ELR (cell line): Measurements from ENCODE around the gene AKAP10.
"Not testable (repeated sequence)": the region's sequence is repeated elsewhere in the genome, so short reads cannot be mapped to it uniquely, and the experiment has no call there.

Experiments
- DNase-seq: peaks from one replicate; pipeline ENCODE4 v3.0.0-alpha.2; 2015; ENCODE audit warnings: low read depth

AKAP10 gene

DNA sequence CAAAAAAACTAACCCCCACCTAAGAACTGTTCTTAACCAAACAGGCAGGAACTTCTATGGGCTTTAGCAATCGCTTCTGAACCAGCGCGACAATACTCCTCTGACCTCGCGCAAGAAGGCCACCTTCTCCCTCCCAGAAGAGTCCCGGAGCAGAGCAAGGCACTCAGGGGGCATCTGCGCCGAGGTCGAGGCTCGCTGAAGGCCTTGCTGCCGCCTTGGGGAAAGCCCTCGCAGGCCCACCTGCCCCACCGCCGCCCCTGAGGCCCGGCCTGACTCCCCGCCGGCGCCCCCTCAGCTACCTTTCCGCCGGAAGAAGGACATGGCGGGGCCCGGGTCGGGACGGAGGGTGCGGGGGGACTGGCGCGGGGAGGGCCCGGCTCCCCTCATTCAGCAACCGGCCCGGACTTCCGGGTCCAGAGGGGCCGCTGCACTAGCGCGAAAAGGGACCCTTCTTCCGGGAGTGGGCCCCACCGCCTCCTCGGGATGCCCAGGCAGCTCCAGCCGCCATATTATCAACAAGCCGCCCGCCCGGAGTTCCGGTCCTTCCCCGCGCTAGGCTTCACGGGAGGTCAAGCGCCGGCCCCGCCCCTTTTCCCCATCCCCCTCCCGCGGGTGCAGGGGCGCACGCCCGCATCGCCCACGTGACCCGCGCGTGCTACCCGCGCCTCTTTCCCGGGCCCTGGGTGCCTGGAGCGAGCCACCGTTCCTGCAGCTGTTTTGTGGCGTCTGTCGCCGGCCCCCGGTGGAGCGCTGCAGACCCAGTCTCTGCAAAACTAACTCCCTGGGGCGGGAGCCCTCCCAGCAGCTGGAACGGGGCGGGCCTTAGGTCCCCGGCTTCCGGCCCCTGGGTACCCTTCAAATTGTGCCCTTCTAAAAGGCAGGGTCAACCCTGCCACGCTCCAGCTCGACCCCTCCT lies at the start of gene AKAP10:
Gene AKAP10 (minus strand): TSS at position 536 of the 916 bp plus-strand sequence. CDS start 149 bp downstream, at position 387.
- DNase-seq: peak; percentile 92

GRCh38 chr17:20026960-20027359 lies 49.3 kb upstream of the AKAP10 start:
- DNase-seq: no peak

DNA sequence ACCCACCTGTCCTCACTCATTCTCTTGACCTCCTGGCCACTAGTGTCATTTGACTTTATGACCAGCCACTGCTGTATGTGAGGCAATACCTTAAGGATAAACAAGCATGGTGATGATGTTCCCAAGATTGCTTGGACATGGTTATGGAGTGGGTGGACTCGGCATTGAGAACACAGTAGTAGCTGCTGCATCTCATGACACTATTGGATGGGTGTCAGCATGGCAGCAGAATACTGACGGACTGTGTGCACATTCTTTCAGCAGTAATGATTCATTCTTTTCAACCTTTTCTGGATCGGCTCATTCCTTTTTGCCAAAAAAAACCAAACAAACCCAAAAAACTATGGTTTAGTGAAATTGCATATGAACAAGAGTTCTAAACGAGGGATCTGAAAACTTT lies 45.1 kb upstream of the AKAP10 start:
- no peak for DNase-seq

DNA sequence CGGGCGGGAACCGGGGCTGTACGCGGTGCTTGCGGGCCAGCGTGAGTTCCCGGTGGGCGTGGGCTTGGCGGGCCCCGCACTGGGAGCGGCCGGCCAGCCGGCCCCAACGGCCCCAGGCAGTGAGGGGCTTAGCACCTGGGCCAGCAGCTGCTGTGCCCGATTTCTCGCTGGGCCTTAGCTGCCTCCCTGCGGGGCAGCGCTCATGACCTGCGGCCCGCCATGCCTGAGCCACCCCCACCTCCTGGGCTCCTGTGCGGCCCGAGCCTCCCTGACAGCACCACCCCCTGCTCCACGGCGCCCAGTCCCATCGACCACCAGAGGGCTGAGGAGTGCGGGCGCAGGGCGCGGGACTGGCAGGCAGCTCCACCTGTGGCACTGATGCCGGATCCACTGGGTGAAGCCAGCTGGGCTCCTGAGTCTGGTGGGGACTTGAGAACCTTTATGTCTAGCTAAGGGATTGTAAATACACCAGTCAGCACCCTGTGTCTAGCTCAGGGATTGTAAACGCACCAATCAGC lies 38.9 kb upstream of the AKAP10 start:
- not testable (repeated sequence) for DNase-seq

- DNase-seq: no peak
These were observed 34.4 kb upstream of the AKAP10 start for GRCh38 chr17:20012017-20012536.

DNA sequence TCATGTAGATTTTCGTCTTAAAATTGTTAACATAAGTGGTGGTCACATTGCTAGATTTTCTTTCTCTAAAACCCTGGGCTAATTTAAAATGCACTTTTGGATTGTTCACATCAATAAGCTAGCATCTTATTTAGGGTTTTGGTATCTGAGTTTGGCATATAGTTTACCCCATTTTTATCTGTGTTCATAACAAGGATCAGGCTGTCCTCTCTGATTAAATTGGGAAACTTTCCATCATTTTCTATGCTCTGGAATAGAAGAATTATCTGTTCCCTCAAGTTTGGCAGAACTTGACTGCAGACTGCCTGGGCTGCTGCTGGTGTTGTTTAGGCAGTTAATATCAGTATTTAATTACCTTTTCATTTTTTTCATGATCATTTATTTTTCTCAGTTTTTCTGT lies 33.3 kb upstream of the AKAP10 start:
- no peak for DNase-seq

- DNase-seq: peak; percentile 71
These were observed 32.7 kb upstream of the AKAP10 start for GRCh38 chr17:20010099-20010863.

GRCh38 chr17:20009302-20010098 lies 31.9 kb upstream of the AKAP10 start, which contains the start of gene SPECC1:
SPECC1 (plus strand) TSS chr17:20009359; CDS start chr17:20096652, 87,293 bp downstream.
- DNase-seq: peak; percentile 72

- DNase-seq: no peak
These were observed 31.3 kb upstream of the AKAP10 start for GRCh38 chr17:20009052-20009301.

- DNase-seq: peak; percentile 55
These were observed 30.8 kb upstream of the AKAP10 start for GRCh38 chr17:20008242-20009051.

GRCh38 chr17:19996502-19996901 lies 18.9 kb upstream of the AKAP10 start:
- no peak for DNase-seq

DNA sequence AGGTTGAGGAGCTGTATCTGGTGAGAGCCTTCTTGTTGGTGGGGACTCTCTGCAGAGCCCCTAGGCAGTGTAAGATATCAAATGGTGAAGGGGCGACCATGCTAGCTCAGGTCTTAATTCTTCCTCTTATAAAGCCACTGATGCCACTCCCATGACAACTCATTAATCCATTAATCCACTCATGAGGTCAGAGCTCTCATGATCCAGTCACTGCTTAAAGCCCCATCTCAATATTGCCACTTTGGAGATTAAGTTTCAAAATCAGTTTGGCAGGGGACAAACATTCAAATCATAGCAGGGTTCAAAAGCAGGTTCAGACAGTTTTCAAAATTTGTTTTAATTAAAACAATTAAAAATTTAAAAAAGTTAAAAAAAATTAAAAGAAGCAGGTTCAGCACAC lies 18.5 kb upstream of the AKAP10 start:
- DNase-seq: no peak

GRCh38 chr17:19992803-19993713 lies 15.4 kb upstream of the AKAP10 start:
- DNase-seq: peak; percentile 90

- no peak for DNase-seq
These were observed 13.7 kb upstream of the AKAP10 start for GRCh38 chr17:19991252-19991885.

DNA sequence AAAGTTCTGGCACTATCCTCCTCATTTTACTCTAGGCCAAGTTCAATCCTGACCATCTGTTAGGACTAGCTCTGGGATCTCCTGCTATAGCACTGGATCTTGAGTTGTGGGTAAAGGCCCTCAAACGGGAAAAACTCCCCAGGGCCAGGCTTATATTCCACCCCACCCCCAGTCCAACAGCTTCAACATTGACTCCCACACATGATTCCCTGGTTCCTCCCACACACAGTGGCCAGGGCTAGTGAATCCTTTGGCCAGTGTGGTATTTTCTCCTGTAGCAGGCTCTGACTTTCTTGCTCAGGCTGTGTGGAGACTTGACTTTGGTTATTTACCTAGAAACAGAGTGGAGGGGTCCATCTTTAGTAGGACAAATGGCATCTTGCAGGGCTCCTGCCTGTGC lies 10.3 kb upstream of the AKAP10 start:
- DNase-seq: no peak

DNA sequence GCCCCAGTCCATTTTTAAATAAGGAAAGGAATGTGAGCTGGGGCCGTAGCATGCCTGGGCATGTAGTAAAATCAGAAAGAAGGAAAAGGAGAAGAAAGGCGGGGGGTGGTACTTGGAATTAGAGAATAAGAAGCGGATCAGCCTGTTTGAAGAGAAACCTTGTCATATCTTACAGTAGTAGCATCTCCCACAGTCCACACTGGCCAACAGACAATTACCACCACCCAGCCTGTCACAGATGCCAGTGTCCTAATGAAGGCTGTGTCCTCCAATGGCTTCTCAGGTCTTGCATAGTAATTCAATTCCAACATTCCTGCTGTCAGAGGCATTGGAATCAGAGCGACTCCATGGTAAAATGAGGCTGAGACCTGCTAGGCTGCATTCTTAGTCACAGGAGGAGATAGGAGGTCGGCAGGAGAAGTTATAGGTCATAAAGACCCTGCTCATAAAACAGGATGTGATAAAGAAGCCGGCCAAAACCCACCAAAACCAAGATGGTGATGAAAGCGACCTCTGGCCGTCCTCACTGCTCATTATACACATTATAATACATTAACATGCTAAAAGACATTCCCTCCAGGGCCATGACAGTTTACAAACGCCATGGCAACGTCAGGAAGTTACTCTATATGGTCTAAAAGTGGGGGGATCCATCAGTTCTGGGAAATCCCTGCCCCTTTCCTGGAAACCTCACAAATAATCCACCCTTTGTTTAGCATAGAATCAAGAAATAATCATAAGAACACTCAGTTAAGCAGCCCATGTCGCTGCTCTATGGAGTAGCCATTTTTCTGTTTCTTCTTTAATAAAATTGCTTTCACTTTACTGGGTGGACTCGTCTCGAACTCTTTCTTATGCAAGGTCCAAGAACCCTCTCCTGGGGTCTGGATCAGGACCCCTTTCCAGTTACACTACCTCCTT lies 9.6 kb upstream of the AKAP10 start:
- no peak for DNase-seq

DNA sequence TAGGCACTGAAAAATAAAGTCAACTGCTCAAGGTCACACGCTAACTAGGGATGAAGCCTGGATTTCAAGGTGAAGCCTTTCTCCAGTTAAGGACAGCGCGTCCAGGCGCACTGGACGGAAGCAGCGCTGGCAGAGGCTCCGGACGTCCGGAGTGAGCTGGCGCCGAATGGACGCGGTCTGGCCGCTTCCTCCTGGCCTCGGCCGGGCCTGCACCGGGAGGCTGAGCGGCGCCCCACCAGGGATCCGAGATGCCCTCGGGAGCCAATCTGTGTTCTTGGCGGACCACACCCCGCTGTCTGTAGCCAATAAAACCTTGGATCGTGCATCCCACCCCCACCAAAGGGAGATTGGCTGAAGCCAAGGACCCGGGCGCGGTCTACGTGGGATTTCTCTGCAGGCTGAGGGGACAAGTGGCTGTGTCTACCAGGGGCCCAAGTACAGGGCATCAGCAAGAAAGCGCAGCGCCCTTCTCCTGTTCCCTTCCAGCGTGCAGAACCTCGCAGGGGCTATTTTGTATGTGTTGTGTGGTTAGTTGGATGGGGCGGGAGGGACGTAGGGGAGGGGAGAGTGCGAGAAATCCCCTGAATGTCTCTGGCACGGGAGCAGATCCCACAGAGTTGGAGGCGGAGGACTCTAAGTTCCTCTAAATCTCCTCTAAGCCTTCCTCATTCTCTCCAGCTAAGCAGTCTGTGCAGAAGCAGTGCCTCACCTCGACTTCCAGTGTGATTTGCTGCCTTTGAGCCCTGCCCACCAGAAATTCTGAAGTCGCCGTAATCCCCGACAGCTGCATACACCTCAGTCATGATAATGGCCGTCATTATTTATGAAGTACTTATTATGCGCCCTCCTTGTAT lies 2.5 kb upstream of the AKAP10 start:
- no peak for DNase-seq
